ENCODE results near the gene SIRPB1. TPM values are rescaled to one million over a fixed set of nuclear protein-coding genes. Genes with fewer than 3 reads are reported as not detected.

The SIRPB1 gene
- polyA plus RNA-seq, 2 of the 4 experiments (the other 2 are of a cell fraction) = 0.10 to 0.56 TPM

GRCh38 chr20:1630186-1630585 is 10.4 kb upstream of the SIRPB1 start:
- Histone ChIP-seq H3K27ac (no peak overlapping the region), H3K4me2 (no peak overlapping the region), H3K4me3 (no peak overlapping the region), H3K9me3 (no peaks in the 10 kb centered on the region), H3K4me1 (peaks cover 4% of the 10 kb centered on the region; the same call in 1 of the 3 replicates)
- DNase-seq (ENCODE audit: low read depth in 1 of 2, low spot score in 1 of 2) (no peak), FAIRE-seq (no peak), ATAC-seq (no peak)
- TF ChIP-seq RCOR1 (IDR thresholded peaks at IDR 0.05; ENCODE audit: low read depth, low read length) (no peak), SMC3 (IDR thresholded peaks at IDR 0.05) (no peak), JUN (IDR thresholded peaks at IDR 0.05) (no peak), TP53 (CRISPR knock-in tag; IDR thresholded peaks at IDR 0.05) (no peak), BCL3 (IDR thresholded peaks at IDR 0.05) (no peak)
- WGBS (ENCODE audit: missing lambda C conversion rate) = 49% methylated on average over 5 of the region's 5 CpGs
- ChIA-PET POLR2A (no interaction called here), CTCF (no interaction called here)

- no peak overlapping the region for H3K4me3 ChIP-seq
- H3K9me3 ChIP-seq = no peaks in the 10 kb centered on the region
- DNase-seq (ENCODE audit: low read depth in 1 of 2, low spot score in 1 of 2) (no peak), FAIRE-seq (no peak), ATAC-seq (no peak)
- no peak overlapping the region for H3K4me2 ChIP-seq
- ChIA-PET CTCF (no interaction called here), POLR2A (no interaction called here)
- WGBS (ENCODE audit: missing lambda C conversion rate) = 32% methylated on average over 5 of the region's 5 CpGs
- H3K27ac ChIP-seq = no peak overlapping the region
- peaks cover 4% of the 10 kb centered on the region; the same call in 1 of the 3 replicates for H3K4me1 ChIP-seq
- TF ChIP-seq JUNB (IDR thresholded peaks at IDR 0.05) (no peak), BCL3 (IDR thresholded peaks at IDR 0.05) (no peak), ZSCAN20 (CRISPR knock-in tag; IDR thresholded peaks at IDR 0.05) (no peak), TP53 (CRISPR knock-in tag; IDR thresholded peaks at IDR 0.05) (no peak), FOSL2 (IDR thresholded peaks at IDR 0.05) (no peak), FOSL2 (CRISPR knock-in tag; IDR thresholded peaks at IDR 0.05) (no peak), CBX2 (IDR thresholded peaks at IDR 0.05; ENCODE audit: borderline replicate concordance, low read depth) (no peak), ZFP36 (IDR thresholded peaks at IDR 0.05; ENCODE audit: borderline replicate concordance, partially characterized antibody) (no peak), PBX3 (IDR thresholded peaks at IDR 0.05) (no peak), POLR2A (IDR thresholded peaks at IDR 0.05; ENCODE audit: low read length) (no peak), BHLHE40 (IDR thresholded peaks at IDR 0.05; ENCODE audit: low read depth, low read length) (no peak), HES2 (IDR thresholded peaks at IDR 0.05) (no peak), HOXB5 (CRISPR knock-in tag; IDR thresholded peaks at IDR 0.05) (no peak), FOSB (CRISPR knock-in tag; IDR thresholded peaks at IDR 0.05) (no peak), ESRRA (IDR thresholded peaks at IDR 0.05; ENCODE audit: borderline replicate concordance, low read length) (no peak), HOXA7 (CRISPR knock-in tag; IDR thresholded peaks at IDR 0.05) (no peak), CEBPB (IDR thresholded peaks at IDR 0.05) (no peak)
These were observed 9.5 kb upstream of the SIRPB1 start for GRCh38 chr20:1629321-1629720.

- FAIRE-seq (no peak), DNase-seq (ENCODE audit: low read depth in 1 of 2, low spot score in 1 of 2) (no peak), ATAC-seq (no peak)
- no peak overlapping the region for H3K27ac ChIP-seq
- H3K4me2 ChIP-seq = no peak overlapping the region
- peaks cover 3% of the 10 kb centered on the region; the same call in 1 of the 3 replicates for H3K4me1 ChIP-seq
- ChIA-PET POLR2A (no interaction called here), CTCF (interaction anchor here (0.8 kb wide), 1 partner anchor 148 kb away, joined by 3 read pairs; no protein-coding TSS in a partner anchor)
- WGBS (ENCODE audit: missing lambda C conversion rate) = 38% methylated on average over 5 of the region's 5 CpGs
- H3K9me3 ChIP-seq = no peaks in the 10 kb centered on the region
- TF ChIP-seq RCOR1 (IDR thresholded peaks at IDR 0.05; ENCODE audit: low read depth, low read length) (no peak), RNF2 (IDR thresholded peaks at IDR 0.05; ENCODE audit: borderline replicate concordance, low read depth) (no peak), ZNF302 (CRISPR knock-in tag; IDR thresholded peaks at IDR 0.05) (no peak)
- no peak overlapping the region for H3K4me3 ChIP-seq
These were observed 8.8 kb upstream of the SIRPB1 start for GRCh38 chr20:1628621-1629020.

Data from A549 (cell line).